ENCODE results near the gene NFAT5.
"Not testable (repeated sequence)": the region's sequence is repeated elsewhere in the genome, so short reads cannot be mapped to it uniquely, and the experiment has no call there.

NFAT5 gene, protein sequence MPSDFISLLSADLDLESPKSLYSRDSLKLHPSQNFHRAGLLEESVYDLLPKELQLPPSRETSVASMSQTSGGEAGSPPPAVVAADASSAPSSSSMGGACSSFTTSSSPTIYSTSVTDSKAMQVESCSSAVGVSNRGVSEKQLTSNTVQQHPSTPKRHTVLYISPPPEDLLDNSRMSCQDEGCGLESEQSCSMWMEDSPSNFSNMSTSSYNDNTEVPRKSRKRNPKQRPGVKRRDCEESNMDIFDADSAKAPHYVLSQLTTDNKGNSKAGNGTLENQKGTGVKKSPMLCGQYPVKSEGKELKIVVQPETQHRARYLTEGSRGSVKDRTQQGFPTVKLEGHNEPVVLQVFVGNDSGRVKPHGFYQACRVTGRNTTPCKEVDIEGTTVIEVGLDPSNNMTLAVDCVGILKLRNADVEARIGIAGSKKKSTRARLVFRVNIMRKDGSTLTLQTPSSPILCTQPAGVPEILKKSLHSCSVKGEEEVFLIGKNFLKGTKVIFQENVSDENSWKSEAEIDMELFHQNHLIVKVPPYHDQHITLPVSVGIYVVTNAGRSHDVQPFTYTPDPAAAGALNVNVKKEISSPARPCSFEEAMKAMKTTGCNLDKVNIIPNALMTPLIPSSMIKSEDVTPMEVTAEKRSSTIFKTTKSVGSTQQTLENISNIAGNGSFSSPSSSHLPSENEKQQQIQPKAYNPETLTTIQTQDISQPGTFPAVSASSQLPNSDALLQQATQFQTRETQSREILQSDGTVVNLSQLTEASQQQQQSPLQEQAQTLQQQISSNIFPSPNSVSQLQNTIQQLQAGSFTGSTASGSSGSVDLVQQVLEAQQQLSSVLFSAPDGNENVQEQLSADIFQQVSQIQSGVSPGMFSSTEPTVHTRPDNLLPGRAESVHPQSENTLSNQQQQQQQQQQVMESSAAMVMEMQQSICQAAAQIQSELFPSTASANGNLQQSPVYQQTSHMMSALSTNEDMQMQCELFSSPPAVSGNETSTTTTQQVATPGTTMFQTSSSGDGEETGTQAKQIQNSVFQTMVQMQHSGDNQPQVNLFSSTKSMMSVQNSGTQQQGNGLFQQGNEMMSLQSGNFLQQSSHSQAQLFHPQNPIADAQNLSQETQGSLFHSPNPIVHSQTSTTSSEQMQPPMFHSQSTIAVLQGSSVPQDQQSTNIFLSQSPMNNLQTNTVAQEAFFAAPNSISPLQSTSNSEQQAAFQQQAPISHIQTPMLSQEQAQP (N-terminal part only)

DNA sequence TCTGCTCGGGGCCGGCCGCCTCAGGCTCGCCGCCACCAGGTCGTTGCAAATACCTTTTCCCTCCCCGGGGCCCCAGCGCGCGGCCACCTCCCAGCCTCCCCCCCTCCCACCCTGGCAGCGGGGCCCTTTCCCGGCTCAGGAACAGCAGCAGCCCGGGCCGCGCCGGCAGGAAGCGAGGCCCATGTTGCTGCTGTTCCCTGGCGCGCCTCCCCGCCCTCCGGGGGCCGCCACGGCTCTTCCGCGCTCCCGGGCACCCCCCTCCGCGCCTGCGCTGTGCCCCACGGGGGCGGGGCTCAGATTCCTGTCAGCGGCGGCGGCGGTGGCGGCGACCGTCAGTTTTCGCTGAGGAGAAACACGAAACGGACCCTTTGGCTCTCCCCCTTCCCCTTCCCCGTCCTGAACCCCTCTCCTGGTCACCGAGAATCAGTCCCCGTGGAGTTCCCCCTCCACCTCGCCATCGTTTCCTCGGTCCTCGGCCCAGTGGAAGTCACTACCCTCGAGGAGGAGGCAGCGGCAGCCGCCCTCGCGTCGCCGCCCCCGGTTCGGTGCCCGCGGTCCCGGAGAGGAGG, at the start of gene NFAT5:
Gene NFAT5 (plus strand): TSS at position 296 of the 569 bp plus-strand sequence. CDS start 336 bp downstream, outside the sequence.
- DNase-seq: peak; percentile 85

DNA sequence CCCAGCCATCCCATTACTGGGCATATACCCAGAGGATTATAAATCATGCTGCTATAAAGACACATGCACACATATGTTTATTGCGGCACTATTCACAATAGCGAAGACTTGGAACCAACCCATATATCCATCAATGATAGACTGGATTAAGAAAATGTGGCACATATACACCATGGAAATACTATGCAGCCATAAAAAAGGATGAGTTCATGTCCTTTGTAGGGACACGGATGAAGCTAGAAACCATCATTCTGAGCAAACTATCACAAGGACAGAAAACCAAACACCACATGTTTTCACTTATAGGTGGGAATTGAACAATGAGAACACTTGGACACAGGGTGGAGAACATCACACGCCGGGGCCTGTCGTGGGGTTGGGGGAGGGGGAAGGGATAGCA, 47.9 kb upstream of the NFAT5 start:
- not testable (repeated sequence) for DNase-seq

DNA sequence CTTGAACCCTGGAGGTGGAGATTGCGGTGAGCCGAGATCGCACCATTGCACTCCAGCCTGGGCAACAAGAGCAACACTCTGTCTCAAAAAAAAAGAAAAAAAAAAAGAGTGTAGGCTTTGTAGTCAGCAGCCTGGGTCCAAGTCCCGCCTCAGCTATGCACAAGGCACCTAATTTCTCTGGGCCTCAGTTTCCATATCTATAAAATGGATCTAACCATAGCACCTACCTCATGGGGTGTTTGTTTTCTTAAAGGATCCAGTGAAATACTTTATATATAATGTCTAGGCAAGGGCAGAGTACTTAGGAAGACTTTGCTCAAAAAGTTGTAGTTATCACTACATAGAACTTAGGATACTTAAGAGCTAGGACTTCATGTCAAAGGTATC, 45.4 kb upstream of the NFAT5 start:
- DNase-seq: no peak

DNA sequence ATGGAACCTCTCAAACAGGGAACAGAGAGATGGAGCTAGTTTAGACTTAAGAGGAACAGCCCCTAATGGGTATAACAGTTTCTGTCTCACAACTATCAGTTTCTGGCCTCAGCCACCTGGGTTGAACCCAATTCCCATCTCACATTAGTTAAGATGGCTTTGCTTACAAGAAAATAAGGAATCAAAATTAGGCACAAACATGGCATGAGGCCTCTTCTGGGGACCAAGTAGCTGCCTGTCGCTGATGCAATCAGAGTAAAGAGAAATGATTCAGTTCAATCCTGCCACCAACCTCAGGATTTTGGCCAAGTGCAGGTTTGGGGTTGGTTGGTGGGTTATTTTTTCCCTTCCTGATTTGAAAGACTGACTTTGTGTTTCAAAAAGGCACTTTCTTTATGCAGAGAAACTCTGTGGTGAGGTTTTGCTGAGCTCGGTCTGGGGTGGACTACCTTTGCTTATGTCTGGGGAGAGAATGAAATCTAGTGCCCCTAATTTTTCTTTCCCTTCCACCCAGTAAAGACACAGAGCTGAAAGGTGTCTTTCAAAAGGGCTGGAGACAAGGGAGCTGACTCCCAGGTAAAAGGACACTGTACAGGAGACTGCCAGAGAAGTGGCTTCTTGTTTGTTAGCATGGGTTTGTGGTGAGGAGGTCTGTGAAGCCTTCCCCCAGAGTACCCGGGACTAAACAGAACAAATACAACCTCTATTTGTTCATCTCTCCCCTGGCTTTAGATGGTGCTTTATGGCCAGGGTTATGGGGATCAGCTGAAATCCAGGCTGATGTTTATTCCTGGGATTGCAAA, 44.8 kb upstream of the NFAT5 start:
- no peak for DNase-seq

DNA sequence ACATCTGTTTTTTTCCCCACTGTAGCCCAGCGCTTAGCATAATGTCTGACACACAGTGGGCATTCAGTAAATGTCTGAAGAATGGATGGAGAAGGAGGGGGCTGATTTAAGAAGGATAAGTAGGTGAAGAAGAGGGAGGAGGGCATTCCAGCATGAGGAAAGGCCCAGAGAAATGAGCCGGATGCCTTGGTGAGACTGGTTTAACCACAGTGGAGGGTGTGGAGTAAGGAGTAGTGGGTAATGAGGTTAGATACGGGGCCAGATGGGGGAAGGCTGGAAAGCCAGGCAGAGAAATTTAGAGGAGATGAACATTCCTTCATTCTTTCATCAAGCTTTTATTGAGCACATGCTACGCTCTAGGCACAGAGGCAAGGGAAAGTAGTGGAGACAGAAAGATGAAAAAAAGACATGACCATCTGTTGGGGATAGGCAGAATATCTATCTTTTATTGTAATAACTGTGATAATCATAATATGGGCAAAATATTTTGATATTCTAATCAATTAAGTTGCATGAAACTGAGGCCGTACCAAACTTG, 43.7 kb upstream of the NFAT5 start:
- DNase-seq: no peak

DNA sequence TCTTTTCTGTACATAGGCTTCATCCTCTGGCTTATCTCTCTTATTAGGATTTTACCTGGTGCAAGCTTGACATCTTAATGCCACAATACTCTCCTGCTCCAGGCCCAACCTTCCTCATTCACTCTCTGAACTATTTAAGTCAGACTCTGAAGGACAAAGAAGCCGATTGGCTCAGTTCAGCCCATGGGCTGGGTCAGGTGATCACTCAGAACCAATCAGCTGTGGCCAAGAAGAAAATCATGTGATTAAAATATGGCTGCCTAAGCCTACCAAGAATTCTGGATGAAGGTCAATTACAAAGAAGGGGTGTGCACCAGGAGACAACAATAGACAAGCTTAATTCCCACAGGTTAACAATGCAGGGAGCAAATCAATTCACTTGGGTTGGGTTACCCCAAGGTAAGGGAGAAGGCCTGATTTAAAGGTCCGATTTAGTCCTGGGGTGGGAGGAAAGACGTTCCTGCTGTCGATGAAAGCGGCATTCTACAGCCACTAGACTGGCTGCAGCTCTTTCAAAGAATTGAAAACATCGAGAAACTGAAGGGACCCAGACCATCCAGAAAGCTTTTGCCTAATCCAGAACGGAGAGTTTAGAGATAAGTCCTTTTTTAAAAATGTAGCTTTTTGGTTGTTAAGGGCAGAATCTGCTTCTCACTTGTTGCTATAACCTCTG, 42.9 kb upstream of the NFAT5 start:
- no peak for DNase-seq

DNA sequence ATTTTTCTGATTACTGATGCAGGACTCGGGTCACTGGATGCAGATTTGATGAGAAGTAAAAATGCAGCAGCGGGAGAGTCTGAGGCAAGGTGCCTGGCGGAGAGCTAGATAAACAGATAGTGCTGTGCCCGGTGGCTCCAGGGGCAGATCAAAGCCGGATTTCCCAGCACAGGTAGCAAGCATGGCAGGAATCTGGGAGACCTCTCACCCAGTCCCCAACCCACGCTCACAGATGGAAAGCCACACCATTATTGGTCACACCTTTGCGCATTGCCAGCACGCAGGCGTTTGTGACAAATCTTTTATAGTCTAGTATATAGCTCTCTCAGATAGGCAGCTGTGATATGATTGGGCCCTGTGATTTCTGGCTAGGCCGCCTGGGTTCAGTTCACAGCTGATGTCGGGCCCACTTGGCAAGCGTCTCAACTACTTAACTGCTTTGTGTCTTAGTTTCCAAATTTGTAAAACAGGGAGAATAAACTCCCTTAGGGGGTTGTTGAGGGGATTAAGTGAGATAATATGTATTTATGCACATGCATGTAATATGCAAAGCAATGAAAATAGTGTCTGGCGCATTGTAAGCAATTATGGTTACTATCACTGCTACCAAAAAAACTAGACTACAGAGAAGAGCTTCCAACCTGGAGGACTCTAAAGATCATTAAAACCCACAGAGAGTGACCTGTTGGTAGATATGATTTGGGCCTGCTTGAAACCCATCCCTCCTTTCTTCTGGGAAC, 42.0 kb upstream of the NFAT5 start:
- DNase-seq: no peak

DNA sequence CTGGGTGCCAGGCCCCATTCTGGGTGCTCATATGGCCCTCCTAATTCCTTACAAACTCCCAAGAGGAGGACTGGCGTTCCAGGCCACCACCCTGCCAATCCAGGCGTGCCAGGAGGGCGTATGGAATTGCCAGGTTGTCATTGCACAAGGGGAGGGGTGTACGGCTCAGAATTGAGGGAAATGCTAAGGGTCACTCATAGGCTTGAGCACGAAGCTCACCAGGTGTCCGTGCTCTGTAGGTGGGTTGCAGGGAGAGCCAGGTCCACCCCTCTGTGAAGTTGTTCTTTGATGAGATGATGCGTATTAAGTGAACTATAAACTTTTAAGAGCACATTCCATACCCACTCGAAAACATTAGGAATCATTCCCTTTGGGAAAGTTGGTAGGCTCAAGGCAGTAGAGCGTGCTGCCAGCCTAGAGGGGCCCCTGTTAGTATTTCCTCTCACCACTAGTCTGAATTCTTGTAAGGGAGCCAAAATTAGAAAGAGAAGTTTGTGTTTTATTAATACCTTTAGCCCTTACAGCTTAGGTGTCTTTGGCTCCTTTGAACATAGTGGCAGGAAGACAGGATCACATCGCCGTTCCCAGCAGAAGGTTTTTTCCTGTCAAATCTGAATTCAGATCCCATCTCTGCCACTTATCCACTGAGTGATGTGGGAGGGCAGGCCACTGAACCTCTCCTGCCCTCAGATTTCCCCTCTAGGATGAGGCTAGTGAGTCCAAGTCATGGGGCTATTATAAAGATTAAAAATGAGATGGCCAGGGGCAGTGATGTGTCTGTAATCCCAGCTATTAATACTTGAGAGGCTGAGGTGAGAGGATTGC, 38.7 kb upstream of the NFAT5 start:
- no peak for DNase-seq

DNA sequence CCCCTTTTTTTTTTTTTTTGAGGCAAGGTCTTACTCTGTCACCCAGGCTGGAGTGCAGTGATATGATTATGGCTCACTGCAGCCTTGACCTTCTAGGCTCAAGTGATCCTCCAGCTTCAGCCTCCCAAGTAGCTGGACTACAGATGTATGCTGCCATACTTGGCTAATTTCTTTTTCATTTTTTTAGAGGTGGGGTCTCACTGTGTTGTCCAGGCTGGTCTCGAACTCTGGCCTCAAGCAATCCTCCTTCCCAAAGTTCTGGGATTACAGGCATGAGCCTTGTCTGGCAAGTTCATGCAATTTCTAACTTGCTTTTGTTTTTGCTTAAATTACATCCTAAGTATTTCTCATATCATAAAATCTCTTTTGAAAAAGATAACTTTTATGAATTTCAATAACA, 33.8 kb upstream of the NFAT5 start:
- DNase-seq: no peak

DNA sequence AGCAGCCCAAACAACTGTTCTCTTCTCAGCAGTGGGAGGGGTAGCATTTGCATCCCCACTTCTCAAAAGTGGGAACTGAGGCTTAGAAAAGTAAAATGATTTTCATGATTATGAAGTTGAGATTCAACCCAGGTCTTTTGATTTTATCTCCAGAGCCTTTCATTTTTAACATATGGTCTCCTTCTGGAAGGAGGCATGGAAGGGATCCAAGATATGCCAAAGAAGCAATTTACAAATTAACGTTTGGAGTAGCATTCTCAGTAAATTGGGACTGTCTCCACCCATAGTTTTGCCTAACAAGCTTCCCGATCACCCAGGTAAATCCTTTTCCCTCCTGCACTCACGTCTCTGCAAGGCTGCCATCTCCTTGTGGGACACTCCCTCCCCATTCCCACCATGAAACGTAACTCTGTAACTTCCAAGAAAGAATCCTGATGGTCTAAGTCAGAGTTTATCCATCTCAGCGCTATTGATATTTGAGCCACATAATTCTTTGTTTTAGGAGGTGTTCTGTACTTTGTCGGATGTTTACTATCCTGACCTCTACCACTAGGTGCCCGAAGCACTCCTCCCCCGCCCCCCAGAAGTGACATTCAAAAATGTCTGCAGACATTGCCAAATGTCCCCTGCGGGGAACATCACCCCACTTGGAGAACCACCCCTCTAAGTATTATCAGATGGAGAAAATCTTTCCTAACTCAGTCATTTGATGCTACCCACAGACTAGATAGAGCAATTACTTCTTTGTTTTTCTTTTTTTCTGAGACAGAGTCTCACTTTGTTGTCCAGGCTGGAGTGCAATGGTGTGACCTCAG, 32.9 kb upstream of the NFAT5 start:
- no peak for DNase-seq

DNA sequence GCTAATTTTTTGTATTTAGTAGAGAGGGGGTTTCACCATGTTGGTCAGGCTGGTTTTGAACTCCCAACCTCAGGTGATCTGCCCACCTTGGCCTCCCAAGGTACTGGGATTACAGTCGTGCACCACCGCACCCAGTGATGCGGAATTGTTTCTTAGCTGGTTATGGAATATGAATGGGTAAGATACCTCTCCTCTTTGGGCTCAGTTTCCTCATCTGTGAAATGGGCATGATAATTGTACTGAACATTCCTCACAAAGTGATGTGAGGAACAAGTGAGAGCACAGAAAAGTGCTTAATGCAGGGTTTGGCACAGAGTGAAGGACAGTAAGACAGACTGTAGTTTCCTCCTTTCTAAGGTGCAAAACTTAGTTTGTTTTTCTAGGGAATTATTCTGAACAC, 31.0 kb upstream of the NFAT5 start:
- DNase-seq: no peak

DNA sequence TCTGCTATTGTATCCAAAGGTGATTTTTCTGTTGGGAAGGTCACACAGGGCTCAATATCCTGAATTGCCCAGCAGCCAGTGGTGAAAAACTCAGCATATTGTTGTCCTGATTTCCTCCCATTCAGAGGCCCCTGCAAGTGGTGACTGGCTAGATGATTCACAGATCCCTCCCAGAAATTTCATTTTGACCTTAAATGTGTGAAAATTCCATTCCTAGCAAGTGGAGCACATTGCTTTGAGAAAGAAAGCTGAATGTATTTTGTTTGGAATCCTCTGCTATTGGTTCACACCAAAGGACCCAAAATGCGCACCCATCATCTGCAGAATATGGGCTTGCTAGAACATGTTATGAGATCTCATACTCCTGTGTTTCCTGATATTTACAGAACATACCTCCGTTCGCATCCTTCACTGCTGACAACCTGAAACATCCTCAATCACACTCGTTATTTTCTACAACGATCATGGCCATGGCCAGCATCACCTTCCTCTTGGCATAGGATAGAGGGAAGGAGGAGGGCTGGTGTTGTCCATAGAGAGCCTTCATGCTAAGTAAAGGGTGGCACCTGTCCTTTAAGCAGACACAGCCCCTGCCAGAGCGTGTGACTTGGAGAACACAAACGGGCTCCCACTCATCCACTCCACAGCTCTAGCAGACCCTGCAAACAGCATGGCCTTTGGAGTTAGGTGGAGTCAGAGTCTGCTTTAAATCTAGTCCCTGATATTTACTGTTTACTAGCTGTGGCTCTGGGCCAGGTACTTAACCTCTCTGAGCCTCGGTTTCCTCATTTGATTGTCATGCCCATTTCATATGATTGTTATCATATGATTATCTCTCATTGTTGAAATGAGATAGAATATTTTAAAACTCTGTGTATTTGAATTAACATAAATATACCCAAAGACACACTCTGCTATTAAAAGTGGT, 30.4 kb upstream of the NFAT5 start:
- DNase-seq: no peak

DNA sequence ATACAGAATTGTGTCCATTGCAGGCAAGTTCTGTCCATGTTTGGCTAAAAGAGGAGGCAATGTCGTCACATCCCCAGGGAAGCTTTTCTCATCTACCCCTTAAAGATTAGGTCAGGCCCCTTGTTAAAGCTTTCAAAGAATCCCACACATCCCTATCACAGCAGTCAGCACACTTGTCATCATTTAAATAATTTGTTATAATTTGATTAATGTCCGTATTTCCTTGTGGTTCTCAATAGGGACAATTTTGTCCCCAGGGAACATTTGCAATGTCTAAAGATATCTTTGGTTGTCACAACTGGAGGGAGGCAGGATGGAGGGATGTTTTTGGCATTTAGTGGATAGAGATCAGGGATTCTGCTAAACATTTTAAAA, 28.1 kb upstream of the NFAT5 start:
- DNase-seq: no peak

DNA sequence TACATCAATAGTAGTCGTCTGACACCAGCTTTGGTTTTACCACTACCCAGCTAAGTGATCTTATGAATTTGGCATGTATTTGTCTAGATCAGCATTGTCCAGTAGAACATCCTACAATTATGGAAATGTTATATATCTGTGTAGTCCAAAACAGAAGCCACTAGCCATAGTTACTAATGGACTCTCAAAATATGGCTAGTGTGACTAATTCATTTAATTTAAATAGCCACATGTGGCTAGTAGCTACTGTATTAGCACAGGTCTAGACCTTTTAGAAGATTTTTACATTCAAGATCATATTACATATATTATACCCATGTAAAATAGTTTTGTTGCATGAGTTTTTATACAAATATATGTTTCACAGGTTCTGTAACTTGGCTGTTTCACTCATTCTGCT, 27.0 kb upstream of the NFAT5 start:
- DNase-seq: no peak

DNA sequence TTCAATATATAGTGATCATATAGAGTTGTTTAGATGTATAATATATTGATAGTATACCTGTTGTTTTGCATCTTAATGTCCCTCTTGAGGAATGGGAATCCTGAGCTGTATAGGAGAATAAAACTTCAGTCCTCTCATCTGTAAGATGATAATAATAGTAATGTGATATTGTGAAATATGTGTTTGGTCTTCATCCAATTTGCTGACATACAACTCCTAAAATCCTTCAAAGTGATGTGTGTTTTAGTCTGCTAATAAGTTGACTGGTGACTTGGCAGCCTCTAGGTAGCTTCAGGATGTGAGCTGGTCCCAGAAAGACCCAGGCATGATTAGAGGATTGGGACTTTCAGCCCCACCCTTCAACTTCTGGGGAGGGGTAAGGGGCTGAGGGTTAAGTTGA, 22.8 kb upstream of the NFAT5 start:
- no peak for DNase-seq

DNA sequence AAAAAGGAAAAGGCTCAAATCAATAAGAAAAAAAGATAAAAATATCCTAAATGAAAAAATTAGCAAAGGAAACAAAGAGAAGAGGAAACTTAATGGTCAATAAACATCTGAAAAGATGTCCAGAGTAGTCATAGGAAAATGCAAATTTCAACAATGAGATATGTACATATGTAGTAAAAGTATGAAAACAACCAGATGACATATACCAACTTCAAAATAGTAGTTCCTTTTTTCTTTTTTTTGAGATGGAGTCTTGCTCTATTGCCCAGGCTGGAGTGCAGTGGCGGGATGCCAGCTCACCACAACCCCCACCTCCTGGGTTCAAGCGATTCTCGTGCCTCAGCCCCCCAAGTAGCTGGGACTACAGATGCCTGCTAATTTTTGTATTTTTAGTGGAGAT, 21.7 kb upstream of the NFAT5 start:
- no peak for DNase-seq

DNA sequence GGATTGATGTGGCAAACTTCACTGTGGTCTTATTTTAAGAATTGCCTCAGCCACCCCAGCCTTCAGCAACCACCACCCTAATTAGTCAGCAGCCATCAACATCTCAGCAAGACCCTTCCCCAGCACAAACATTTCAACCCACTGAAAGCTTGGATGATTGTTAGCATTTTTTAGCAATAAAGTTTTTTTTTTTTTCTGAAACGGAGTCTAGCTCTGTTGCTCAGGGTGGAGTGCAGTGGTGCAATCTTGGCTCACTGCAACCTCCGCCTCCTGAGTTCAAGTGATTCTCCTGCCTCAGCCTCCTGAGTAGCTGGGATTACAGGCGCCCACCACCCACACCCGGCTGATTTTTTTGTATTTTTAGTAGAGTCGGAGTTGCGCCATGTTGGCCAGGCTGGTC, 19.1 kb upstream of the NFAT5 start:
- not testable (repeated sequence) for DNase-seq

DNA sequence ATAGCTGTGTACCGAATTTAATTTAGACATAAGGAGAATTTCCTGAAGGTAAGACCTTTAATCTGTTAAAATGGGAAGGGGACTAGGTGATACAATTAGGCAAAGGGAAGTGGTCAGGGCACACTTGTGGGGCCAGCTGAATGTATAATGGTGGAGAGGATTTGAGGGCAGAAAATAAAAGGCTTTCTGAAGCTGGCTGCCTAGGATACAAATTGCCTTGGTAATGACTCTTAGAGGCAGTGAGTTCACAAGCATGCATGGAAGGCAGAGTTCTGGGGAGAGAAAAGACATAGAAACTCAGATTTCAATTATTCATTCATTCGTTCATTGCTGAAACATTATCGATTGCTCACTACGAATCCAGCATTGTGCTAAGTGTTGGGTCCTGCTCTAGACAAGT, 12.4 kb upstream of the NFAT5 start:
- peak; percentile 30 for DNase-seq

Measured in NCI-H1092 treated with DMSO at 0.1 percent for 48 hours (cell line).